Panc1 (cell line): Measurements from ENCODE around the gene RASAL1.

Experiments
- POLR2AphosphoS5 ChIP-seq: IDR thresholded peaks from 2 replicates; pipeline ENCODE4 v1.6.1; 2012; ENCODE audit warnings: mild to moderate bottlenecking, low read depth, low read length, moderate library complexity
- TF ChIP-seq, protein P1 (sequence below): fragments of 450-650 bp; IDR thresholded peaks from 2 replicates; pipeline ENCODE4 v1.5.1; 2017; ENCODE audit warnings: mild to moderate bottlenecking

GRCh38 chr12:113152835-113153814, 17.6 kb upstream of the RASAL1 start:
- TF ChIP-seq, protein P1, sequence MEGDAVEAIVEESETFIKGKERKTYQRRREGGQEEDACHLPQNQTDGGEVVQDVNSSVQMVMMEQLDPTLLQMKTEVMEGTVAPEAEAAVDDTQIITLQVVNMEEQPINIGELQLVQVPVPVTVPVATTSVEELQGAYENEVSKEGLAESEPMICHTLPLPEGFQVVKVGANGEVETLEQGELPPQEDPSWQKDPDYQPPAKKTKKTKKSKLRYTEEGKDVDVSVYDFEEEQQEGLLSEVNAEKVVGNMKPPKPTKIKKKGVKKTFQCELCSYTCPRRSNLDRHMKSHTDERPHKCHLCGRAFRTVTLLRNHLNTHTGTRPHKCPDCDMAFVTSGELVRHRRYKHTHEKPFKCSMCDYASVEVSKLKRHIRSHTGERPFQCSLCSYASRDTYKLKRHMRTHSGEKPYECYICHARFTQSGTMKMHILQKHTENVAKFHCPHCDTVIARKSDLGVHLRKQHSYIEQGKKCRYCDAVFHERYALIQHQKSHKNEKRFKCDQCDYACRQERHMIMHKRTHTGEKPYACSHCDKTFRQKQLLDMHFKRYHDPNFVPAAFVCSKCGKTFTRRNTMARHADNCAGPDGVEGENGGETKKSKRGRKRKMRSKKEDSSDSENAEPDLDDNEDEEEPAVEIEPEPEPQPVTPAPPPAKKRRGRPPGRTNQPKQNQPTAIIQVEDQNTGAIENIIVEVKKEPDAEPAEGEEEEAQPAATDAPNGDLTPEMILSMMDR: peak; percentile 88
- TF ChIP-seq POLR2AphosphoS5: no peak
